ENCODE measurements around the gene TOP1.

Gene TOP1

DNA sequence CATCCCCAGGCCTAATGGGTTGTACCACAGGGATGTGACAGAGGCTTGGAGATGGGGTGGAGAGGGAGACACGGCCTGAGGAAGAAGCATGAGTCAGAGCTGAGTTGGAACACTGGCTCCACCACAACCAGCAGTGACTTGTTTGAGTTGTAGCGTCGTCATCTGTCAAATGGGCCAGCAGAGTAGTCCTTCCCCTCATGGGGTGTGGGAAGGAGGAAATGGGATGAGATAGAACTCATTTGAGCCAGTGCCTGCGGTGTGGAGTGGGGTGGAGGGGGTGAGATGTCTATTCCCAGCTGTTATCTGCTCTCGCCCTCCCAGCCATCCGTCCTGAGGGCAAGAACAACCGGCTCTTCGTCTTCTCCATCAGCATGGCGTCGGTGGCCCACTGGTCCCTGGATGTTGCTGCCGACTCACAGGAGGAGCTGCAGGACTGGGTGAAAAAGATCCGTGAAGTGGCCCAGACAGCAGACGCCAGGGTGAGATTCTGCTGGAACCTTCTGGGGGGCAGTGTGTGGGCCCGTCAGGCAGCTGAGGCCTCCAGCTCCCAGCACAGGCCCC, 141.2 kb downstream of the TOP1 start:
- DNase-seq (ENCODE audit: low read depth) = no peak

DNA sequence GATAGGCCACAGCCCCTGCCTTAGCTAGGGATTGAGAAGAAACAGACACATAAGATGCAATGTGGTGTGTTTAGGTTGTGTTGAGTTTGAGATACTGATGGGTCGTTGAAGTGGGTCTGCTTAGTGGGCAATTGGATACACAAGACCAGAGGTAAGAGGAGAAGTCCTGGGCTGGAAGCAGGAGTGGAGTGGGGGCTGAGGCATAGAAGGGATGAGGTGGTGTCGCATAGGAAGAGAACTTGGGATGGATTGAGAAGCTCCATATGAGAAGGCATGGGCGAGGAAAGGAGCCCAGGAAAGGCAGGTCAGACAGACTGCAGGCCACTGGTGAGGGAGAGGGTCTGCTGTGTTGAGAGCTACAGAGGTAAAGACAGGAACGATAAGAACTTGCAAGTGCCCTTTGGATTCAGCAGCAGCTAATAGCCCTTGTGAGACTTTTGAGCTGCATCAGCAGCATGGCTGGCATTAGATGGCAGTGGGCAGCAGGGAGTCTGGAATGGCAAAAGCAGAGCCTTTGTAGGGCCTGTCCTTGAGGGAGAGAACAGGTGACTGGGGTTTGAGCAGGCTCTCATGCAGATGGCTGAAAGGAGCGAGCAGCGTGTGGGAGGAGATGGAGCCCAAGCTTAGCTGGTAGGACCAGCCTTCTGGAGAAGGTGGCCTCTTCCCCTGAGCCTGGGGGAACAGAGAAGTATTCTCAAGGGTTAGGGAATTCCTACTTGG, 141.9 kb downstream of the TOP1 start:
- DNase-seq (ENCODE audit: low read depth) = no peak

DNA sequence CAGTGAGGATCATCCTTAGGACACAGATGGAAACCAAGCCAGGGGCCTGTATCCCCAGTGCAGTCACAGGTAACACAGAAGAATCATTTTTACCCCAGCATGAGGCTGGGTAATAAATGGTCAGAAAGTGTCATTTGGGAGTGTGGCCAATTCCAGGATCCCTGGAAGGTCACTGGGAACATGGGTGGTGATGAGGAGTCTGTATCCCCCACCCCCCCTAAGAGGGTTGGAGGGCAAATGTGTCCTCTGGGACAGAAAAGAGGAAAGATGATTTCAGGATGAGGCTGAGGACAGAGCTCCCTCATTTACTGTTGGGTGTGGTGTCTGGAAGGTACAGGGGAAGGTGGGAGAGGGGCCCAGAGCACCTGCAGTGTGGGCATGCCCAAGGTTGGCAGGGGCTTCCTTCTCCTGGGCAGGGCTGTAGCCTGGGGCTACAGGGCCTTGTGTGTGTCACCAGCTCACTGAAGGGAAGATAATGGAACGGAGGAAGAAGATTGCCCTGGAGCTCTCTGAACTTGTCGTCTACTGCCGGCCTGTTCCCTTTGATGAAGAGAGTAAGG, 143.2 kb downstream of the TOP1 start:
- no peak for DNase-seq (ENCODE audit: low read depth)

DNA sequence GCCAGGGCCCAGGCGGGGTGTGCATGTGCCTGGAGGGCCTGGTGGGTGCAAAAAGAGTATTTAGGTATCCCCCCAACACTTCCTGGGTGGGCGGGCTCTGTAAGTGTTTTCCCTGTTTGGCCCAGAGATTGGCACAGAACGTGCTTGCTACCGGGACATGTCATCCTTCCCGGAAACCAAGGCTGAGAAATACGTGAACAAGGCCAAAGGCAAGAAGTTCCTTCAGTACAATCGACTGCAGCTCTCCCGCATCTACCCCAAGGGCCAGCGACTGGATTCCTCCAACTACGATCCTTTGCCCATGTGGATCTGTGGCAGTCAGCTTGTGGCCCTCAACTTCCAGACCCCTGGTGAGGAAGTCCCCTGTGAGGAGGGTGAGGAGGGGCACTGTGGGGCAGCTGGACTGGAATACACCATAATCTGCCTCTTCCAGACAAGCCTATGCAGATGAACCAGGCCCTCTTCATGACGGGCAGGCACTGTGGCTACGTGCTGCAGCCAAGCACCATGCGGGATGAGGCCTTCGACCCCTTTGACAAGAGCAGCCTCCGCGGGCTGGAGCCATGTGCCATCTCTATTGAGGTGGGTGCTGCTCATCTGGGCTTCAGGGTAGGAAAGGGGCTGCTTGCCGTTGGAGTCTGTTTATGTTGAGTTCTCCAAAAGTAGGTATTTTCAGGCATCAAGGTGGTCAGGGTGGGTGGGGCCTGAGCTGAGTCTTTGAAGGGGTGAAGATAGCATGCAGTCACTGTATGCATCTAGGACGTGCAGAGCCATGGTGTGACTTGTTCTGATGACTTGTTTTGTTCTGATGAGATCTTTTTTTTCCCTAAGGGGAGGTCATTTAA, 143.9 kb downstream of the TOP1 start:
- no peak for DNase-seq (ENCODE audit: low read depth)

DNA sequence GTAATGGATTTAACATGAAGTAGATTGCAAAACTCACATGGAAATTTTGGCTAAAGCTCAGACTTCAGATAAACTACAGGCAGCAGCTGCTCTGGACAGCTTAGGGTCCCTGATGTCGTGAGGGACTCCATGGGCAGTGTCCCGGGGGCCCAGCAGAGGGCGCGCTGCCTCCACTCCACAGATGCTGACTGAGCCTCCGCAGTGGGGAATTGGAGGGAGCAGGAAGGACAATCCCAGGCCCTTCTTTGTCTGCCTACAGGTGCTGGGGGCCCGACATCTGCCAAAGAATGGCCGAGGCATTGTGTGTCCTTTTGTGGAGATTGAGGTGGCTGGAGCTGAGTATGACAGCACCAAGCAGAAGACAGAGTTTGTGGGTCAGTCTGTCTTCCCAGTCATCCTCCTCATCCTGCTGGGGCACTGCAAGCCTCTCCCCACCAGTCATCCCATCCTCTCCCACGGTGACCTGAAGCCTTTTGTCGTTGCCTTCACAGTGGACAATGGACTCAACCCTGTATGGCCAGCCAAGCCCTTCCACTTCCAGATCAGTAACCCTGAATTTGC, 144.6 kb downstream of the TOP1 start:
- DNase-seq (ENCODE audit: low read depth) = peak; percentile 30

DNA sequence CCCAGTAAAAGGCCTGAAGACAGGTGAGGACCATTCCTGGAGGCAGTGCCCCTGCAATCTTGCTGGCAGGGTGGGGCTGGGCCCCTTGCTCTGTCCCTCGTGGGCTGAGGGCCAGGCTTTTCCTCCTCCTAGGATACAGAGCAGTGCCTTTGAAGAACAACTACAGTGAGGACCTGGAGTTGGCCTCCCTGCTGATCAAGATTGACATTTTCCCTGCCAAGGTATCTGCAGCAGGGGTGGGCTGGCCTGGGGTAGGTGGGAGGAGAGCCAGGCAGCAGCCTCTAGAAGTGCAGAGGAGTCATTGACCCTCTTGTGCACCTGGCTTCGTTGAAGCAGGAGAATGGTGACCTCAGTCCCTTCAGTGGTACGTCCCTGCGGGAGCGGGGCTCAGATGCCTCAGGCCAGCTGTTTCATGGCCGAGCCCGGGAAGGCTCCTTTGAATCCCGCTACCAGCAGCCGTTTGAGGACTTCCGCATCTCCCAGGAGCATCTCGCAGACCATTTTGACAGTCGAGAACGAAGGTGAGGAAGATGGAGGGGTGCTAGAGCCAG, 145.2 kb downstream of the TOP1 start:
- DNase-seq (ENCODE audit: low read depth) = no peak
